KOPT-K1 (cell line): ENCODE results near the gene SLC25A23.

Source experiments
- H3K27ac ChIP-seq: fragments of 200-600 bp; sonication (generic); 2 replicates; pipeline ENCODE4 v1.5.1; 2016; ENCODE audit warnings: antibody characterized with exemption, mild to moderate bottlenecking, low read depth, low read length; ENCODE audit not compliant: poor library complexity, severe bottlenecking
- H3K36me3 ChIP-seq: fragments of 200-600 bp; sonication (generic); 2 replicates; pipeline ENCODE4 v1.5.1; 2017; ENCODE audit warnings: antibody characterized with exemption, mild to moderate bottlenecking, low read length, moderate library complexity; ENCODE audit not compliant: insufficient read depth
- H3K9me3 ChIP-seq: fragments of 200-600 bp; sonication (generic); 2 replicates; pipeline ENCODE4 v1.5.1; 2017; ENCODE audit warnings: antibody characterized with exemption, low read length, mild to moderate bottlenecking; ENCODE audit not compliant: insufficient read depth, poor library complexity, severe bottlenecking

Gene SLC25A23

DNA sequence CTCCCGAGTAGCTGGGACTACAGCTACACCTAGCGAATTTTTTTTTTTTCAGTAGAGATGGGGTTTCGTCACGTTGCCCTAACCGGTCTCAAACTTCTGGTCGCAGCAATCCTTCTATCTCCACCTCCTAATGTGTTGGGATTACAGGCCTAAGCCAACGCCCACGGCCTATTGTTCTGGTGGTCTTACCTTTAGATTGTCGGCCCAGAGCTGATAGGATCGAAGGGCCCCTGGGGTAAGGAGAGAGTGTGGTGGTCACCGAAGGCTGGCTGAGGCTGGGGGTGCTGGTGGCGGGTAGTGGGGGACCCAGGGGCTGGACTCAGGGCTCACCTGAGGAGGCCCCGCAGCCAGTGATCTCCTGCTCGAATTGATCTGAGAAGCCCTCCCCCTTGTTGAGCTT lies 11.5 kb upstream of the SLC25A23 start:
- Histone ChIP-seq H3K9me3 (no peaks in the 10 kb centered on the region), H3K27ac (no peak overlapping the region), H3K36me3 (peaks cover 70% of the 10 kb centered on the region)

DNA sequence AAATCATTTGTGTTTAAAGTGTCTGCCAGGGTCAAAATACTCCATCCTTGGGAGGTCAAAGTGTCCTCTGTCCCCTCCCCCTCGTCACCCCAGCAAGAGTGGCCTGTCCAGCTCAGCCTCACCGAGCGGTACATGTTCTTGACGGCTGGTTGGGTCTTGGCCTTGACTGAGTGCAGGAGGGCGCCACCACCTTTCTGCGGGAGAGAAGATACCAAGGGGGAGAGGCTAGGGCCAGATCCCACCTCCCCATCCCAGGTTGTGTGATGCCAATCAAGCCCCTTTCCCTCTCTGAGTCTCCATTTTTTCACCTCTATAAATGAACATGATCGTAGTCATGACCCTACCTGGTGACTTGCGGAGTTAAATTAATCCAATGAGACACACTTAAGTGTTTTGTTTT lies 10.6 kb upstream of the SLC25A23 start:
- H3K36me3 ChIP-seq = peaks cover 61% of the 10 kb centered on the region
- no peaks in the 10 kb centered on the region for H3K9me3 ChIP-seq
- no peak overlapping the region for H3K27ac ChIP-seq

DNA sequence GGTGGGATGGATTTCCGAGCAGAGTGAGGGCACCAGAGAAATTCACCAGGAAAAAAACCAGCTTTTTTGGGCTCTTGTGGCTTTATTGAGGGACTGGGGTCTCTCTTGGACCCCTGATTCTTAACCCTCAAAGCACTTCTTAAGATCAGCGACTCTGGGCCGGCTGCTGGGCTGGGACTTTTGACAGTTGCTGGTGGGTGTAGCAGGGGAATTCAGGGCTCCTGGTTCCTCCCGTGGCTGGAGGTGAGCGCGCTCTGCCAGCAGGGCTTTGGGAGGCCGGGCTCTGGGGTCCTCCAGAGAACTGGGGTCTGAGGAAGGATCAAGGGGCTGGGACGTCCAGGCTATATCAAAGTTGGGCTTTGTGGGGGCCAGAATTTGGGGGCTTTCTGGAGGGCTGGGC lies 7.8 kb upstream of the SLC25A23 start:
- H3K27ac ChIP-seq = no peak overlapping the region
- H3K9me3 ChIP-seq = no peaks in the 10 kb centered on the region
- H3K36me3 ChIP-seq = peaks cover 45% of the 10 kb centered on the region

DNA sequence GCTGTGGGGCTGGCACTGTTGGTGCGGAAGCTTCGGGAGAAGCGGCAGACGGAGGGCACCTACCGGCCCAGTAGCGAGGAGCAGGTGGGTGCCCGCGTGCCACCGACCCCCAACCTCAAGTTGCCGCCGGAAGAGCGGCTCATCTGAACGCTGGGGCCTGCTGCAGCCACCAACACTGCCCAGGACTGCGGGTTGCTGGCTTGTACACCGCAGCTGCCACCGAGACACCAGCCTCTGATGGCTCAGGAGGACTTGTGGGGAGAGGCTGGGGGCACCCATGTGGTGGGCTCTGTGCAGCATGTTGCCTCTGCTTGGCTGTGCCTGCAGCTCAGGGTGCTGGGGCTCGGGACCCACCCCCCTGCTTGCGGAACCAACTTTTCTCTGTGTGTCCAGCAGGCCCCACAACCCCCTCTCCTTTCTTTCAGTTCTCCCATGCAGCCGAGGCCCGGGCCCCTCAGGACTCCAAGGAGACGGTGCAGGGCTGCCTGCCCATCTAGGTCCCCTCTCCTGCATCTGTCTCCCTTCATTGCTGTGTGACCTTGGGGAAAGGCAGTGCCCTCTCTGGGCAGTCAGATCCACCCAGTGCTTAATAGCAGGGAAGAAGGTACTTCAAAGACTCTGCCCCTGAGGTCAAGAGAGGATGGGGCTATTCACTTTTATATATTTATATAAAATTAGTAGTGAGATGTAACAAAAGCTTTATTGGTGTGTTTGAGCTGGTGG lies 7.1 kb upstream of the SLC25A23 start:
- Histone ChIP-seq H3K9me3 (no peaks in the 10 kb centered on the region), H3K36me3 (peaks cover 42% of the 10 kb centered on the region)

DNA sequence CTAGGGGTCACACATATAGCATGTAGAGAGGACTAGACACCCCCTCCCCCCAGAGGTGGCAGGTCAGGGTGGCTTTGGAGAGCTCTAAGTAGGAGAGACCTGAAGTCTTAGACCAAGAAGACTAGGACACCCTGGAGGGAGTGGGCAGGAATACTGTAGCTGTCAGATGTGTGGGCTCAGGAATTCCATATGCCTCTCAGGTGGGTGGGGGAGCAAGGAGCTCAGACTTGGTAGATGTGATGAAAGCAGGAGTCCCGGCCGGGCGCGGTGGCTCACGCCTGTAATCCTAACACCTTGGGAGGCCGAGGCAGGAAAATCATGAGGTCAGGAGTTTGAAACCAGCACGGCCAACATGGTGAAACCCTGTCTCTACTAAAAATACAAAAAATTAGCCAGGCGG lies 6.1 kb upstream of the SLC25A23 start:
- H3K36me3 ChIP-seq = peaks cover 34% of the 10 kb centered on the region; the same call in 1 of the 2 replicates
- H3K9me3 ChIP-seq = no peaks in the 10 kb centered on the region
- H3K27ac ChIP-seq = no peak overlapping the region

More for the DNA sequence above, 7.1 kb upstream of the SLC25A23 start:
- no peak overlapping the region for H3K27ac ChIP-seq

DNA sequence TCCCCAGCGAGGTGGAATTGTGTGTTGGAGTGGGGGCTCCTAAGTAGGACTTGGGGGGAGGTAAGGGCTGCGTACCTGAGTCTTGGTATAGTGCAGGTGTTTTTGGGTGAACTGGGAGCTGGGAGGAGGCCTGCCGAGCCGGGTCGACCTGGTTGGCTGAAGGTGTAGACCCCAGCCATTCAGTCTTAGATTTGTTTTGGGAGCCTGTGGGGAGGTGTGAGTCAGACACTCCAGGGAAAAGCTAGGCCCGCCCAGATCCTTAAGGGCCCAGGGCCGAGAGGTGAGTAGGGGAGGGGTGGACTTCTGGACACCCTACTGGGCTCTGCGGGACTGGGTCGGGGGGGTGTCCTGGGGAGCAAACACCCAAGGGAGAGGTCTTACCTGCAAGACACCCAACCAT lies 5.4 kb upstream of the SLC25A23 start:
- Histone ChIP-seq H3K27ac (no peak overlapping the region), H3K36me3 (peaks cover 29% of the 10 kb centered on the region; the same call in 1 of the 2 replicates), H3K9me3 (no peaks in the 10 kb centered on the region)

DNA sequence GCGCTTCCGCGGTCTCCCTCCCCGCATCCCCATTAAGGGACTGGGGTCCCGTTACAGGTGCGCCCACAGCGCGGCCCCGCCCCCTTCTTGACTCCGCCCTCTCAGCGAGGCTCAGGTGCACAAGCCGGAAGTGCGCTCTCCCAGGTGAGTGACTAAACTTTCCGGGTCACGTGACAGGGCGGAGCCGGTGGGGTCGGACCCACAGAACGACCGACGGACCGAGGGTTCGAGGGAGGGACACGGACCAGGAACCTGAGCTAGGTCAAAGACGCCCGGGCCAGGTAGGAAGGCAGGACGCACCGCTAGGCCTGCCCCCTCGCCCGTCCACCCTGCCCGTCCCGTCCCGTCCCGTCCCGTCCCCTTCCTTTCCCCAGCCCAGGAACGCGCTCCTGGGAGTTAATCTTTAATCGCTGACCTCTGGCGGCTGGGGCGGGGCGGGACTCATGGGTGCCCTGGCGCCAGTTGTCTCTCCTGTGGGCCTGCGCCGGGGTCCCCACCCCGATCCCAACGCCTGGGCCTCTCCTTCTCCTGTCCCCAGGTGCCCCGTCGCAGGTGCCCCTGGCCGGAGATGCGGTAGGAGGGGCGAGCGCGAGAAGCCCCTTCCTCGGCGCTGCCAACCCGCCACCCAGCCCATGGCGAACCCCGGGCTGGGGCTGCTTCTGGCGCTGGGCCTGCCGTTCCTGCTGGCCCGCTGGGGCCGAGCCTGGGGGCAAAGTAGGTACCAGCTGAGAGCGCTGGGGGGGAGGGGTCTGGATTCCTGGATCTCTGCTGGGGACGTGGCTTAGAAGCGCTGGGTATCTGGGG lies 4.7 kb upstream of the SLC25A23 start, which contains the start of gene CRB3:
Gene CRB3, plus strand, starts transcription at position 202 of the 804 bp plus-strand sequence. Its CDS starts 431 bp downstream, at position 633.
- H3K36me3 ChIP-seq = peaks cover 22% of the 10 kb centered on the region; the same call in 1 of the 2 replicates
- H3K27ac ChIP-seq = no peak within 1 kb of the TSS
- no peaks in the 10 kb centered on the region for H3K9me3 ChIP-seq

DNA sequence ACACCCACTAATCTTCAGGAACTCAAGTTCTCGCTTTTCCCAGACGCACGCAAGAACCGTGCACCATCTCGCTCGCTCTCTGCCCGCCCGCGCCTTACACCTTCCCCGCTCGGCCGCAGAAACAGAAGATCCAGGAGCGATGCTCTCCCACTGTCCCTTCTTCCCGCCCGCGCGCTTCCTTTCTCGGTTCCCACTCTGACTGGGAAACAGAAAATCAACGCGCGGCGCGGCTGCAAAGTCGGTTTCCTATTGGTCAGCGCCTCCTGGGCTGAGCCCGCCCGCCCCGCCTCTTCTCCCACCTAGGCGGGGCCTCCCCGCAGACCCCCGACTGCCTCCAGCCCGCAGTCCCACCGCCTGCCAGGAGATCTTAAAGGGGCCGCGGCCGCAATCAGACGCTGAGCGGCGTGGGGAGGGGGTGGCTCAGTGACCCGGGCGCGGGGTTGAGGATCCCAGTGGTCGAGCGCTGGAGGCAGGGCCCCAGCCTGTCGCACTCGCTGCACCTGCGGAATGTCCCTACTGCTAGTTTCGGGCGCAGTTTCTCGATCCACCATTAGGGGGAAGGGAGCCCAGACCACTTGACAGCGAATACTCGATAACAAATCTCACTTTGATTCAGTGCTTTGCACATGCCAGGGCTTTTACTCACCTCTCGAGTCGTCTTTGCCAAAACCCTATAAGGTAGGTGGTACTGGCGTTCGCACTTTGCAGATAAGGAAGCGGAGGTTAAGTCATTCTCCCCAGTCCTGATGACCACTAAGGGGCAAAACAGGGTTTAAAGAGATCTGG lies 700 bp upstream of the SLC25A23 start:
- Histone ChIP-seq H3K27ac (peak overlapping the region; percentile 76), H3K36me3 (peaks cover 10% of the 10 kb centered on the region; the same call in 1 of the 2 replicates), H3K9me3 (no peaks in the 10 kb centered on the region)

DNA sequence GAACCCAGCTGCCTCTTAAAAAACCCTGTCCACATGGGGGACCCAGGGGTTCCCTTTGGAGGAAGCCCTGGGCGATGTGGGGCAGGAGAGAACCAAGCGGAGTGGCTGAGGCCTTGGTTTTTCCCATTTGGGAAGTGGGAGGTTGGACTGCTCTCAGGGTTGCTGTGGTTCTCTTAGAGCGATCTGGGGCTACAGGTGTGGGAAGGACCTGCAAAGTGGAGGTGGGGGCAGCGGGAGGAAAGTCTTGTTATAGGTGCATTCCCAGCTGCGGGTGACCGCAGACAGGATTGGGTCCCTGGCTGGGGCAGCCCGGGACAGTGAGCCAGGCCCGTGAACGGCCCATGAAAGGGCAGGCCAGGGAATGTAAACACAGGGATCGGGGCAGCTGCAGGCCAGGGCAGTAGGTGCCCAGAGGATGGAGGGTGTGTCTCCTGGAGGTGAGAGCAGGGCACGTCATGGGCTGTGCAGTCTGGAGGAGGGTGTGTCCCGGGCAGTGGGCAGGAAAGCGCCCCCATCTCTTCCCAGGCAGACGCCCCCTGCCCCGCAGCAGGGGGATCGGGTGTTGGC lies 814 bp downstream of the SLC25A23 start:
- peaks cover 13% of the 10 kb centered on the region for H3K9me3 ChIP-seq
- peak overlapping the region; percentile 76 for H3K27ac ChIP-seq
- H3K36me3 ChIP-seq = peaks cover 25% of the 10 kb centered on the region

DNA sequence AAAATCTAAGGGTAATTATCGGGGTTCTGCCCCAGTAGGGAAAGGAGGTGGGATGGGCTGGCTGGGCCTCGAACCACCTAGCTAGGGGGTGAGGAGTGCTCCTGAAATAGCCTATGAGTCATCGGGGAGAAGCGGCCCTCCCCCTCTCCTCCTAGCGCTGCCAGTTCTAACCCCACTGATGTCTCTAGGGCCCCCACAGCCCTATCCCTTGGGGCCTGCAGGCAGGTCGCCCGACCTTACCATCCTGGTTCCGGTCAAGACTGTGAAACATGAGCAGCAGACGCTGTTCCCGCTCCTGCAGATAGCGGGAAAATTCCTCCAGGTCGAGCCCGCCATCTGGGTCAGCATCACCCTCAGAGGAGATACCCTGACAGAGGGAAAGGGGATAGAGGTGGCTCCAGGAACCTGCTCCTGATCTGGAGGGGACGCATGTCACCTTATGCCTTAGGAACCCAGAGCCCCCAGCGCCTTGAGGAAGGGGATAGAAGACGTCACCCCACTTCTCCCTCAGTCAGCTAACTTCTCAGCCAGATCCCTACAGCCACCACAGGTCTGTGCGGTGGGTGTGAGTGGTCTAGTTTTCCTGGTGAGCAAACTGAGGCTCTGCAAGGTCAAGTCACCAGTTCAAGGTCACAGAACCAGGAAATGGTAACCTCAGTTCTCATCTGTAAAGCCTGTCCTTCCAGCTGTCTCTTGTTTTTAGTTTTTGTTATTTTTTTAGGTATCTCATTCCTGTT lies 1.5 kb downstream of the SLC25A23 start:
- Histone ChIP-seq H3K27ac (peak overlapping the region; percentile 76), H3K9me3 (peaks cover 15% of the 10 kb centered on the region), H3K36me3 (peaks cover 30% of the 10 kb centered on the region)

DNA sequence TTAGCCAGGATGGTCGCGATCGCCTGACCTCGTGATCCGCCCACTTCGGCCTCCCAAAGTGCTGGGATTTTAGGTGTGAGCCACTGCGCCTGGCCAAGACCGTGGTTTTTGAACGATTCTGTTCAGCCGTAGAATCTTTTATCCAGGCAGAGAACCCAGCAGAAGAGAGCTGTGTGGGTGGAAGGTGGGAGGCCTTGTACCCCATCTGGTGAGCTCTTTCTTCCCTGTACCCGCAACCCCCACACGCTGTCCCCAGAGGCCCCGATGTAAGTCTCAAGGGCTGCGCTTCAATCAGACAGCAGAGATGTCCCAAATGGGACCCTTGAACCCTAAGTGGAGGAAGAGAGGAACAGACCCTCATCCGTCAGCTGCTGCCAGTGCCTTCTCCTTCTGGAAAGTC lies 3.7 kb downstream of the SLC25A23 start:
- Histone ChIP-seq H3K36me3 (peaks cover 37% of the 10 kb centered on the region), H3K27ac (no peak overlapping the region), H3K9me3 (peaks cover 15% of the 10 kb centered on the region)

DNA sequence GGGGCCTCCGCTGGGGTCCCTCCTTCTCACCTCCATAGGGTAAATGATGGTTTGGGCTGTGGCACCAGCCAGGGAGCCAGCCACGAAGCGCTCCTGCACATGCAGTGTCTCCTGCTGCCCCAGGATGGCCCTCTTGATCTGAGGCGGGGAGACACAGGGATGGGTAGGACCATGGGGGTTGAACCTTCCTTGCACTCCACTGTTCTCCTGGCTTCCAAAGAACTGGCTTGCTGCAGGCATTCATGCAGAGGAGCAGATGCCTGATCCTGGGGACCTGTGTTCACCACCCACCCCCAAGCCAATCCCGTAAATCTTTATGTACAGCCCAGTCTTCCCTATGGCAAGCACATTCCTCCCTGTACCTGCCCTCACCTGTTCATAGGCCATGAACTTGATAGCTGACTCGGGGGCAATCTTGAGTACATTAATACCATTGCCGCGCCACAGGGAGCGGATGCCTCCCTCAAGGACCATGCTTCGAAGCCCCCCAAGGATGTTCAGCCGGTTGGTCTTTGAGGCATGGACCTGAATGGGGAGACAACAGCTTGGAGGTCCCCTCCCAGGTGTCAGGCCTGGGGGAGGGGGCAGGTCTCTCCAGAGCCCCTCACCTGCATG lies 5.5 kb downstream of the SLC25A23 start:
- H3K36me3 ChIP-seq = peaks cover 37% of the 10 kb centered on the region
- peaks cover 15% of the 10 kb centered on the region for H3K9me3 ChIP-seq
- no peak overlapping the region for H3K27ac ChIP-seq

DNA sequence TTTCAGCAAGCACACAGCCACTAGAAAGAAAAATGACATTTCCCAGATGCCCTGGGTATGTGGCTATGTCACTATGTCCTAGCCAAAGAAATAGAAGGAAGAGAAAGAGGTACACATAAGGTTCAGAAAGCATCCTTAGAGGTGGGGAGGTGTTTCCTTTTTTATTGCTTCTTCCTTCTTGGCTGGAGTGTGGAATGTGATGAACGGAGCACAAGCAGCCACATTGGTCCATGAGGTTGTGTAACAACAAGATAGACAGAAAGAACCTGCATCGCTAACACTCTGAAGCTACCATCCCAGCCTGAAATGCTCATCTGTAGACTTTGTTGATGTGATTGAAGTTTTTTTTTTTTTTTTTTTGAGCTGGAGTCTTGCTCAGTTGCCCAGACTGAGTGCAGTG lies 6.7 kb downstream of the SLC25A23 start:
- Histone ChIP-seq H3K9me3 (peaks cover 15% of the 10 kb centered on the region), H3K36me3 (peaks cover 37% of the 10 kb centered on the region), H3K27ac (no peak overlapping the region)

DNA sequence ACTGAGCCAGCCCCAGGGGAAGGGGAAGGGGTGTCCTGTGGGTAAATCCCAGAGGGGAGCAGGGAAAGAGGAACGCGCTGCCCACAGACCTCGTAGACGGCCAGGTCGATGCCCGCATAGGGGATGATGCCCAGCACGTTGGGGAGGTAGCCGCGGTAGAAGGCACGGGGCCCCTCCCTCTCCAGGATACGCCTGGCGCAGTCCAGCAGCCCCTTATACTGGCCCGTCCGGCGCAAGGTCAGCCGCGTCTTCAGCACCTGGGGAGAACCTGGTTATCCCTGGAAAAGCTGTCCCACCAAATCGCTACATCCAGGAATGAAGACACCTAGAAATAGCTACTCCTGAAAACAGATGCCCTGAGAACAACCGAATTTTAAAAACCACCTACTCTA lies 7.4 kb downstream of the SLC25A23 start:
- H3K36me3 ChIP-seq = peaks cover 37% of the 10 kb centered on the region
- peaks cover 15% of the 10 kb centered on the region for H3K9me3 ChIP-seq
- no peak overlapping the region for H3K27ac ChIP-seq
